ENCODE measurements around the gene PSTPIP2.

Gene PSTPIP2

DNA sequence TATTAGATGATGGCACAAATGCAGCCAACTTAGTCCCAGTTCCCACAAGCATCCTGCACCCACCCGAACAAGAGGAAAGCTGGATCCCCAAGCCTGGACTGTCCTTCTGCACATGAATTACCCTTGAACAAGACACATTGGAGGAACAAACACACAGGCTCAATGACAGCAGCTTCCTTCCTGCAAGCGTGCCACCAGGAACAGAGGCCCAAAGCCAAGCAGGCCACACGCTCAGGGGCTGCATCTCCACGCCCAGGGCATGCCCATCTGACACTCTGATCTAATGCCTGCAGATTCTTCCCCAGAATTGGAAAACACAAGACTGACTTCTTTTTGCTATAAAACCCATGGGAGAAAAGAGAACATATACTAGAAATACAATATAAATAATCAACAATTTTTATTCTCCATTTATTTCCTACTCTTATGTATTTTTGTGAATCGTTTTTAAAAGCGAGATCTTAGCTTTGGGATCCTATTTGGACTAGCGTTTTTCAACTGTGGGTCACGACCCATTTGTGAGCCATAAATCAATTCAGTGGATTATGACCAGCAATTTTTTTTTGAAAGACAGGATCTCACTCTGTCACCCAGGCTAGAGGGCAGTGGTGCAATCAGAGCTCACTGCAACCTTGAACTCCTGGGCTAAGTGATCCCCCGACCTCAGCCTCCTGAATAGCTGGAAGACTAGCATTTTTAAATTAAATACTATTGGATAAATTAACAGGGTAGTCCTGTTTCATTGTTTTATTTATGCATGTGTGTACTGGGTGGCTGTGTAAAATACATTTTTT, 34.4 kb downstream of the PSTPIP2 start:
- TF ChIP-seq EZH2phosphoT487 (conservative IDR thresholded peaks at IDR 0.05; ENCODE audit: low read length) (no peak), CTCF (IDR thresholded peaks at IDR 0.05; ENCODE audit: insufficient read depth, low read length, poor library complexity, severe bottlenecking) (no peak)
- H3K36me3 ChIP-seq (ENCODE audit: low read length) = no peaks in the 10 kb centered on the region
- no peaks in the 10 kb centered on the region for H3F3A ChIP-seq (ENCODE audit: insufficient read depth)
- H3K79me2 ChIP-seq (ENCODE audit: insufficient read depth, low read length) = no peaks in the 10 kb centered on the region
- no peak overlapping the region for H3K9ac ChIP-seq (ENCODE audit: low read length)
- H3K9me2 ChIP-seq (replicated peaks; ENCODE audit: insufficient read depth, low read length) = no peaks in the 10 kb centered on the region
- H3K27ac ChIP-seq (ENCODE audit: low read depth, low read length) = no peak overlapping the region
- no peak overlapping the region for H3K4me2 ChIP-seq (ENCODE audit: low read depth, low read length, poor library complexity, severe bottlenecking)
- no peak overlapping the region for H3K4me3 ChIP-seq (ENCODE audit: insufficient read depth, low read length, poor library complexity, severe bottlenecking)
- H3K9me3 ChIP-seq (ENCODE audit: insufficient read depth, low read length) = no peaks in the 10 kb centered on the region
- H3K27me3 ChIP-seq (ENCODE audit: low read length) = no peaks in the 10 kb centered on the region
- no peaks in the 10 kb centered on the region for H4K20me1 ChIP-seq (ENCODE audit: low read depth, low read length)
- H2AFZ ChIP-seq (ENCODE audit: low read depth, low read length, severe bottlenecking) = no peak overlapping the region

GRCh38 chr18:46035696-46036680, 36.1 kb downstream of the PSTPIP2 start:
- no peaks in the 10 kb centered on the region for H3F3A ChIP-seq (ENCODE audit: insufficient read depth)
- H3K27me3 ChIP-seq (ENCODE audit: low read length) = no peaks in the 10 kb centered on the region
- H2AFZ ChIP-seq (ENCODE audit: low read depth, low read length, severe bottlenecking) = no peak overlapping the region
- no peaks in the 10 kb centered on the region for H4K20me1 ChIP-seq (ENCODE audit: low read depth, low read length)
- no peak overlapping the region for H3K4me3 ChIP-seq (ENCODE audit: insufficient read depth, low read length, poor library complexity, severe bottlenecking)
- H3K9ac ChIP-seq (ENCODE audit: low read length) = no peak overlapping the region
- no peak overlapping the region for H3K27ac ChIP-seq (ENCODE audit: low read depth, low read length)
- no peaks in the 10 kb centered on the region for H3K9me2 ChIP-seq (replicated peaks; ENCODE audit: insufficient read depth, low read length)
- TF ChIP-seq EZH2phosphoT487 (conservative IDR thresholded peaks at IDR 0.05; ENCODE audit: low read length) = no peak
- TF ChIP-seq CTCF (IDR thresholded peaks at IDR 0.05; ENCODE audit: insufficient read depth, low read length, poor library complexity, severe bottlenecking) = no peak
- no peaks in the 10 kb centered on the region for H3K9me3 ChIP-seq (ENCODE audit: insufficient read depth, low read length)
- no peak overlapping the region for H3K4me2 ChIP-seq (ENCODE audit: low read depth, low read length, poor library complexity, severe bottlenecking)
- H3K79me2 ChIP-seq (ENCODE audit: insufficient read depth, low read length) = no peaks in the 10 kb centered on the region
- no peaks in the 10 kb centered on the region for H3K36me3 ChIP-seq (ENCODE audit: low read length)

GRCh38 chr18:46034230-46034629, 37.8 kb downstream of the PSTPIP2 start:
- no peaks in the 10 kb centered on the region for H3K79me2 ChIP-seq (ENCODE audit: insufficient read depth, low read length)
- H4K20me1 ChIP-seq (ENCODE audit: low read depth, low read length) = no peaks in the 10 kb centered on the region
- no peaks in the 10 kb centered on the region for H3K9me2 ChIP-seq (replicated peaks; ENCODE audit: insufficient read depth, low read length)
- no peaks in the 10 kb centered on the region for H3K36me3 ChIP-seq (ENCODE audit: low read length)
- H3K9ac ChIP-seq (ENCODE audit: low read length) = no peak overlapping the region
- H3K4me3 ChIP-seq (ENCODE audit: insufficient read depth, low read length, poor library complexity, severe bottlenecking) = no peak overlapping the region
- H3K27ac ChIP-seq (ENCODE audit: low read depth, low read length) = no peak overlapping the region
- H2AFZ ChIP-seq (ENCODE audit: low read depth, low read length, severe bottlenecking) = no peak overlapping the region
- no peaks in the 10 kb centered on the region for H3F3A ChIP-seq (ENCODE audit: insufficient read depth)
- no peak overlapping the region for H3K4me2 ChIP-seq (ENCODE audit: low read depth, low read length, poor library complexity, severe bottlenecking)
- H3K27me3 ChIP-seq (ENCODE audit: low read length) = no peaks in the 10 kb centered on the region
- no peak for TF ChIP-seq EZH2phosphoT487 (conservative IDR thresholded peaks at IDR 0.05; ENCODE audit: low read length)
- TF ChIP-seq CTCF (IDR thresholded peaks at IDR 0.05; ENCODE audit: insufficient read depth, low read length, poor library complexity, severe bottlenecking) = no peak
- H3K9me3 ChIP-seq (ENCODE audit: insufficient read depth, low read length) = no peaks in the 10 kb centered on the region

Data from SU-DHL-6 (cell line).